ACC112 (cell line): Measurements from ENCODE around the gene BRD9.
"Not testable (repeated sequence)": the region's sequence is repeated elsewhere in the genome, so short reads cannot be mapped to it uniquely, and the experiment has no call there.

ENCODE experiments used
- H2AFZ ChIP-seq: fragments of 200-600 bp; sonication (generic); one replicate; pipeline ENCODE4 v1.6.0; 2017; ENCODE audit warnings: antibody characterized with exemption, low read length; ENCODE audit not compliant: unreplicated experiment
- H3K27ac ChIP-seq: fragments of 200-600 bp; sonication (generic); 2 replicates; pipeline ENCODE4 v1.5.1; 2014; ENCODE audit warnings: low read depth, mild to moderate bottlenecking, antibody characterized with exemption, low read length, moderate library complexity
- H3K27me3 ChIP-seq: fragments of 200-600 bp; sonication (generic); 2 replicates; pipeline ENCODE4 v1.6.1; 2014; ENCODE audit warnings: mild to moderate bottlenecking, antibody characterized with exemption, low read length, moderate library complexity, mixed read lengths; ENCODE audit not compliant: insufficient read depth
- H3K36me3 ChIP-seq: fragments of 200-600 bp; sonication (generic); 2 replicates; pipeline ENCODE4 v1.6.1; 2016; ENCODE audit warnings: mild to moderate bottlenecking, antibody characterized with exemption, low read length, moderate library complexity, mixed read lengths; ENCODE audit not compliant: insufficient read depth
- H3K4me1 ChIP-seq: fragments of 200-600 bp; sonication (generic); one replicate; pipeline ENCODE4 v1.6.1; 2016; ENCODE audit warnings: low read length, mixed read lengths; ENCODE audit not compliant: insufficient read depth, unreplicated experiment, control insufficient read depth
- H3K4me3 ChIP-seq: fragments of 200-600 bp; sonication (generic); 2 replicates; pipeline ENCODE4 v1.5.1; 2014; ENCODE audit warnings: mild to moderate bottlenecking, low read depth, low read length
- H3K79me2 ChIP-seq: fragments of 200-600 bp; sonication (generic); one replicate; pipeline ENCODE4 v1.6.0; 2016; ENCODE audit warnings: low read length; ENCODE audit not compliant: control insufficient read depth, unreplicated experiment, insufficient read depth

Gene BRD9

DNA sequence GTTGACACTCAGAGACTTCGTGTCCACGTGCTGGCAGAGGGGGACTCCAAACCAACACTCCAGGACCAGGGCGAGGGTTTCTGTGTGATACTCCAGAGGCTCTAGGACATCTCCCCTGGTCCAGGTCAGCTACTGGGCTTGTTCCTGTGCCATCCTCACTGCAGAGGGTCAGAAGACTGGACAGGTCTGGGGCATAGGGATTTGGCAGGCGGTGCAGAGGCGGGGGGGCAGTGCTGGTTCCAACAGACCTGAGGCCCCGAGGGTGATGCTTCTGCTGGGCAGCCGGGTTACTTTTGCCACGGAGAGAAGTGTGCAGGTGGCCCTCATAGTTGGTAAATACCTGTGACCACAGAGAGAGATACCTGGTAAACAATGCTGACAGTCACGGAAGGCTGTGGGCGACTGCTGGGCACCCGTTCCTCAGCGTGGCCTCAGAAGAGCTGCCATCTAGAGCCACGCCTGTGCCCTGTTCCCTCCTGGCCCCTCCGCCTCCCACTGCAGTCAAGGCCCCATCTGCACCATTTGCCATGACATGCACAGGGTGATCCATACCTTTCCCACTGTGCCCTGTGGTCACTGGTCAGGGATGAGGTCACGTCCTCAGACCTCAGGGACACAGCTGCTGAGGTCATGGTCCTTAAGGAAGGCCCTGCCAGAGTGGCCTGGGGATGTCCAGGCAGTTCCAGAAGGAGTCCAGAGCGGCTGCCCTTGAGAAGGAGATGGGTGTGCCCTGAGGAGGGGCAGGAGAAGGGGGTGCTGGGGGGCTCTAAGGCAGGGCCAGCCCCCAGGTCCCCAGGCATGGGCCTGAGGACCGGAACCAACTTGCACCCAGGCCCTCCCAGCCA is 30.1 kb upstream of the BRD9 start:
- H3K4me1 ChIP-seq, result no peaks in the 10 kb centered on the region
- no peaks in the 10 kb centered on the region for H3K79me2 ChIP-seq
- H3K27ac ChIP-seq, result no peak overlapping the region
- peaks cover 10% of the 10 kb centered on the region for H3K27me3 ChIP-seq
- H3K36me3 ChIP-seq, result no peaks in the 10 kb centered on the region
- H3K4me3 ChIP-seq, result no peak overlapping the region
- no peak overlapping the region for H2AFZ ChIP-seq

DNA sequence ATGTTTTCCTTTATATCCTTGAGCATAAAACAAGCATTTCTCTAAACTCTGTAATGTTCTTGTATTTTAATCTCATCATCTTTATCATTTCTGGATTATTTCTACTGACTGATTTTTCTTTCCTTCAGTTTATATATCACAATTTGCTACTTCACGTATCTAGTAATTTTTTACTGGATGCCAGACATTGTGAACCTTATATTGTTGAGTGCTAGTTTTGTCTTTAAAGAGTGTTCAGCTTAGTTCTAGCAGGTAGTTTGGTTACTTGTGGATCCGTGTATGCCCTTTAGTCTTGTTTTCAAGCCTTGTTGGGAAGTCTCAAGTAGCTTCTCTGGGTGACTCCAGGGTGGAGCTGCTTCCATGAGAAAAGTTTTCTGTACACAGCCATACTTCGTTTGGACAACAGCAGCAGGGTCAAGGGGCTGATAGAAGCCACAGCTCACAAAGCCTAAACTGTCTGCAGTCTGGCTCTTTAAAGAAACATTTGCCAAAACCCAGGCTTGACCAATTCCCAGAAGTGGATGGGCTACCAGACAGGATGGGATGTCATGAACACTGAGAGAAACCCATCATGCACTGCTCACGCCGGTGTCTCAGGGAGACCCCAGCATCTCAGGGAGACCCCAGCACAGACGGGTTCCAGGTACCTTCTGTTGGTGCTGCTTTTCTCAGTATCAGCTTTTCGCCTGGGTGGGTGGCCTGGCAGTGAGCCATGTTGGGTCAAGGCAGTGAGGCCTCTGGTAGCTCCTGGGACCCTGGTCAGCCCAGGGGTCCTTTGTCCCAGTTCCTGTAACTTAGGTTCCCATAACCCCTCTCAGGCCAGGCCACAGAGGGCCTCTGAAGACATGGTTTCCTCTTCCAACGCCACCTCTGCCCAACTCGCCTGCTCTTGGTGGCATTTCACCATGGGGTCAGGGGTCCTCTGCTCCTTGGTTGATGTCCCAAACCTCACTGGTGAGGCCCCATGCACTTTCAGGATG is 29.1 kb upstream of the BRD9 start:
- peaks cover 10% of the 10 kb centered on the region for H3K27me3 ChIP-seq
- no peak overlapping the region for H2AFZ ChIP-seq
- H3K27ac ChIP-seq, result no peak overlapping the region
- no peaks in the 10 kb centered on the region for H3K4me1 ChIP-seq
- no peaks in the 10 kb centered on the region for H3K36me3 ChIP-seq
- no peak overlapping the region for H3K4me3 ChIP-seq
- no peaks in the 10 kb centered on the region for H3K79me2 ChIP-seq

DNA sequence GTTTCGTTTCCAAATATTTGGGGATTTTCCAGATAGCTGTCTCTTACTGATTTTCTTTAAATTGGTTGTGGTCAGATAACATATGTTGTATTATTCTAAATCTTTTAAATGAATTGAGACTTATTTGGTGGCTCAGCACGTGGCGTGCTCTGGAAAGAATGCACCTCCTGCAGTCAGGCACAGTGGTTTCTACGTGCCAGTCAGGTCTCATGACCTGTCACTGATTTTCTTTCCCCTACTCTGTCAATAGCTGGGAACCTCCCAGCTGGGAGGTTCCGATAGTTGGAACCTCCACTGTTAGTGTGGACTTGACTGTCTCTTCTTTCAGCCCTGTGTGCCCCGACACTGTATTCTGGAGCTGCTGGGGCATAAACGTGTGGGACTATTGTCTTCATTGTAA is 27.7 kb upstream of the BRD9 start:
- Histone ChIP-seq H3K4me1 (no peaks in the 10 kb centered on the region), H2AFZ (no peak overlapping the region), H3K36me3 (no peaks in the 10 kb centered on the region), H3K27me3 (0 out of 2 replicates have a peak, but pooled peaks cover 2% of the 10 kb centered on the region), H3K79me2 (no peaks in the 10 kb centered on the region), H3K27ac (no peak overlapping the region), H3K4me3 (no peak overlapping the region)

DNA sequence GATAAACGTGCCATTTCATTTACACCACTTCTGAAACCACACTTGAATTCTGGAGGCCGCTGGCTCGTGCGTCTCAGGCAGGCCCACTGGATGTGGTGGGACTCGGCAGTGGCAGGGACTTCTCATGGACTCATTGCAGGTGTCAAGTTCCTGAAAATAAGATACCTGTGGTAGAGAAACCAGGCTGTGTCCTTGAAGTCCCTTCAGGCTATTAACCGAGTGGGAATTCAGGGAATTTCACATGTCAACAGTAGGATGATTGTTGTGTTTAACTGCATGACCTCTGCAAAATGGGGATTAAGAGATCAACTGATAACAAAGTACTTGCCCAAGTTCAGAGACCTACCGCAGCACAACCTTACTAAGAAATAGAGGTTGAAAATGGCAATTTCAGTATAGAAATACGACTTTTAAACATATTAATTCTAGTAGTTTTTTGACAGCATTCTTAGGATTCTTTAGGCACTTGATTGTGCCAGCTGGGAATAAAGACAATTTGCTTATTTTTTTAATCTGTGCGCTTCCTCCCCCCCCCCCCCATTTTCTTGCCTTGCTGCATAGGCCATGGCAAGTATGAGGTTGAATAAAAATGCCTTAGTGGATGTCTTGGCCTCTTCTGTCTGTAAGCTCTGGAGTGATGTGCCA is 26.9 kb upstream of the BRD9 start:
- Histone ChIP-seq H3K27me3 (no peaks in the 10 kb centered on the region), H3K36me3 (no peaks in the 10 kb centered on the region; the same call in 1 of the 2 replicates), H2AFZ (no peak overlapping the region), H3K79me2 (no peaks in the 10 kb centered on the region), H3K4me3 (no peak overlapping the region), H3K4me1 (no peaks in the 10 kb centered on the region), H3K27ac (no peak overlapping the region)

DNA sequence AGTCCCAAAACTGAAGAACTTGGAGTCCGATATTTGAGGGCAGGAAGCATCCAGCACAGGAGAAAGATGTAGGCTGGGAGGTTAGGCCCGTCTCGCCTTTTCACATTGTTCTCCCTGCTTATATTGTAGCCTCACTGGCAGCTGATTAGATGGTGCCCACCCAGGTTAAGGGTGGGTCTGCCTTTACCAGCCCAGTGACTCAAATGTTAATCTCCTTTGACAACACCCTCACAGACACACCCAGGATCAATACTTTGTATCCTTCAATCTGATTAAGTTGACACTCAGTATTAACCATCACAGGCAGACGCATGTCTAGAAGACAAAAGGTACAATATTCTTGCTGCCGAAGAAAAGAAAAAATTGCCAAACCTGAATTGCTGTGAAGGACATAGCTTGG is 26.1 kb upstream of the BRD9 start:
- H3K36me3 ChIP-seq, H3K27ac ChIP-seq: not testable (repeated sequence)

DNA sequence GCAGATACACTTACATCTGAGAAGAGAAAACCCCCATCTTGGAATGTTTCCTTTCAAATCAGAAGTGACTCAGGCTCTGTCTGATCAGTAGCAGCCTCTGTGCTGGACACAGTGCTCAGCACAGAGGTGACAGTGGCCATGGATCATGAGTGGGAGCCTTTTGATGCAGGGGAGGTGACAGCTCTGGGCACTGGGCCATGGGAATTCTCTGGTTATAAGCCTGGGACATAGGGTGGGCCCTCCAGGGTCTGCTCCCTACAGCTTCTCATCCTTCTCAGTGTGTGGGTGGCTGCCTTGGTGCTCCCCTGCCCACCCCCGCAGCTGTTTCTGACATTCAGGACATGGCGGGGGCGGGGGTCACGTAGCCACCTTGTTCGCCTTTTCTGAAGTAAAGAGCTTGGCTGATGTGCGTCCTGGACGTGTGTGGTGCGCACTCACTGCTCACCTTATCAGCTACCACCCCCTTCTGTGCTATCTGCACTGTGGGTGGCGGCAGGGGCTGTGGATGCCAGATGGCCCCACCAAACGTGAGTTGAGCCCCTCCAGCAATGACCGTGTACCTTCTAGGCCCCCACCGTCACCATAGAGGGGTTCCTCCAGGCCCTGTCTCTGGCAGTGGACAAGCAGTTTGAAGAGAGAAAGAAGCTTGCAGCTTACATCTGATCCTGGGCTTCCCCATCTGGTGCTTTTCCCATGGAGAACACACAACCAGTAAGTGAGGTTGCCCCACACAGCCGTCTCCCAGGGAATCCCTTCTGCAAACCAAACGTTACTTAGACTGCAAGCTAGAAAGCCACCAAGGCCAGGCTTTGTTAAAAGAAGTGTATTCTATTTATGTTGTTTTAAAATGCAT is 24.1 kb upstream of the BRD9 start:
- H3K27me3 ChIP-seq, result no peaks in the 10 kb centered on the region
- H3K4me3 ChIP-seq, result no peak overlapping the region
- H3K4me1 ChIP-seq, result no peaks in the 10 kb centered on the region
- no peaks in the 10 kb centered on the region for H3K79me2 ChIP-seq
- no peak overlapping the region for H2AFZ ChIP-seq
- no peak overlapping the region for H3K27ac ChIP-seq
- H3K36me3 ChIP-seq, result no peaks in the 10 kb centered on the region; the same call in 1 of the 2 replicates

More for the DNA sequence above, 26.1 kb upstream of the BRD9 start:
- not testable (repeated sequence) for H2AFZ ChIP-seq, H3K79me2 ChIP-seq, H3K27me3 ChIP-seq, H3K4me3 ChIP-seq, H3K4me1 ChIP-seq

DNA sequence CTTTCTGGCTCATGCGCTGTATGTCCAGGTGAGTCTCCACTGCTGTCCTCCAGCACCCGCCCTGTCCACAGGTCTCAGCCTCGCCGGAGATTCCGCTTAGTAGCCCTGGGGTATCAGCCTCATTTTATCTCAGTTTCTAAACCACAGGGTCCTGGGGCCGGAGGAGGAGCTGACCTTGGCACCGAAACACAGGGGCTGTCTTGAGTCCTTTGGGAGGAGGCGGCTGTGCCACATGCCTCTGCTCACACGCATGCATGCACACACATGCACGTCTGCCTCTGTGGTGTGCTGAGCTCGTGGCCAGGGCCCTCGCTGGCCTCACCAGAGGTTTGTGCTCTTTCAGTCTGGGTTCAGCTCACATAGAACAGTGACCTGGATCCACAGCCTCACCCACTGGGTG is 23.3 kb upstream of the BRD9 start:
- no peak overlapping the region for H2AFZ ChIP-seq
- no peaks in the 10 kb centered on the region for H3K27me3 ChIP-seq
- no peak overlapping the region for H3K27ac ChIP-seq
- no peak overlapping the region for H3K4me3 ChIP-seq
- no peaks in the 10 kb centered on the region for H3K79me2 ChIP-seq
- H3K36me3 ChIP-seq, result no peaks in the 10 kb centered on the region; the same call in 1 of the 2 replicates
- no peaks in the 10 kb centered on the region for H3K4me1 ChIP-seq

DNA sequence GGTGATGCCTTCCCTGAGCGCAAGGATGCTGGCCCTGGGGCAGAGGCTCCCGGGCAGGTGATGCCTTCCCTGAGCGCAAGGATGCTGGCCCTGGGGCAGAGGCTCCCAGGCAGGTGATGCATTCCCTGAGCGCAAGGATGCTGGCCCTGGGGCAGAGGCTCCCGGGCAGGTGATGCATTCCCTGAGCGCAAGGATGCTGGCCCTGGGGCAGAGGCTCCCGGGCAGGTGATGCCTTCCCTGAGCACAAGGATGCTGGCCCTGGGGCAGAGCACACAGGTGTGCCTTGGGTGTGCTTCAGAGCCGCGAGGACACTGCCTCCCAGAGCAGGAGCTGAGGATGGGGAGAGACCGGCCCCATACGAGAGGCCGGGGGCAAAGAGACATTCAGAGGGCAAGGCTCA is 22.7 kb upstream of the BRD9 start:
- not testable (repeated sequence) for H3K36me3 ChIP-seq

DNA sequence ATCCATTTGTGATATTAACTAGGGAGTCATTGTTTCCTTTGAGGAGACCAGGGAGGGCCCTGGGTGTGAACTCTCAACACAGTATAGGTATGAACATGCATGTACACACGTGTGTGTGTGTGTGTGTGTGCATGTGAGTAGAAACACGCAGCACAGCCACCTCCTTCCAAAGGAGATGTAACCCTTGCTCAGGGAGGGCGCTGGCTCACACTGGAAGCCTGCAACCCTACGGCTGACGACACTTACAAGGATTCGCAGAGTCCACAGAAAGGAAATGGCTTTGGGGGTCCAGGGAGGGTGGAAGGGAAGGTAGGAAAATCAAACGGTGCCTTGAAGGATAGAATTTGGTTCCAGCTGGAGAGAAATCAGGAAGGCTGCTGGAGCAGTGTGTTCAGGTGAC is 22.0 kb upstream of the BRD9 start:
- Histone ChIP-seq H3K79me2 (no peaks in the 10 kb centered on the region), H3K36me3 (no peaks in the 10 kb centered on the region; the same call in 1 of the 2 replicates), H3K4me3 (no peak overlapping the region)

More for the DNA sequence above, 22.7 kb upstream of the BRD9 start:
- H3K79me2 ChIP-seq, H2AFZ ChIP-seq, H3K27me3 ChIP-seq, H3K27ac ChIP-seq, H3K4me1 ChIP-seq, H3K4me3 ChIP-seq: not testable (repeated sequence)

DNA sequence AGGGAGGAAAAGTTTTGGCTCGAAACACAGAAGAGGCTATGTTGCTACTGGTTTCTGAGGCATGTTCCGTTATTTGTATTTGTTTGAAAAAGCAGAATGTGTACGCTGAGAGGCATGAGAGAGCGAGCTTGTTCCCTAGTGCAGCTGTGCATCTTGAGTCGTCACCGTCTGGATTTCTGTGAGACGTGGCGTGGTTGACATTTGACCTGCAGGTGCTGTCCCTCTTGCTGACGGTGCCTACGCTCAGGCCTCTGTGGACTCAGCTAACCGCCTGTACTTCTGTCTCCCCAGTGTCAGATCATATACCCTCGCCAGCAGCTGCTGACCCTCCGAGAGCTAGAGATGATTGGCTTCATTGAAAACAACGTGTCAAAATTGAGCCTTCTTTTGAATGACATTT is 21.6 kb upstream of the BRD9 start:
- no peaks in the 10 kb centered on the region; the same call in 1 of the 2 replicates for H3K36me3 ChIP-seq
- no peaks in the 10 kb centered on the region for H3K27me3 ChIP-seq
- H3K4me1 ChIP-seq, result no peaks in the 10 kb centered on the region
- no peak overlapping the region for H3K27ac ChIP-seq
- H3K79me2 ChIP-seq, result no peaks in the 10 kb centered on the region
- H2AFZ ChIP-seq, result no peak overlapping the region
- H3K4me3 ChIP-seq, result no peak overlapping the region

More for the DNA sequence above, 22.0 kb upstream of the BRD9 start:
- no peak overlapping the region for H3K27ac ChIP-seq
- H2AFZ ChIP-seq, result no peak overlapping the region
- no peaks in the 10 kb centered on the region for H3K4me1 ChIP-seq
- H3K27me3 ChIP-seq, result no peaks in the 10 kb centered on the region
